ENCODE measurements around the gene MID1IP1.

Gene MID1IP1

GRCh38 chrX:38800981-38801845 lies at the start of gene MID1IP1:
Gene MID1IP1 (plus strand): TSS chrX:38801459. CDS start chrX:38804947, 3,488 bp downstream.
- peak; percentile 61 for DNase-seq (ENCODE audit: low read depth)

- peak; percentile 9 for DNase-seq (ENCODE audit: low read depth)
Measured at GRCh38 chrX:38754102-38754790, 47.0 kb upstream of the MID1IP1 start.

- DNase-seq (ENCODE audit: low read depth), result no peak
Measured at GRCh38 chrX:38754818-38755718, 46.2 kb upstream of the MID1IP1 start.

GRCh38 chrX:38760883-38761282 lies 40.4 kb upstream of the MID1IP1 start:
- DNase-seq (ENCODE audit: low read depth), result no peak

GRCh38 chrX:38768079-38768478 lies 33.2 kb upstream of the MID1IP1 start:
- no peak for DNase-seq (ENCODE audit: low read depth)

GRCh38 chrX:38770152-38770551 lies 31.1 kb upstream of the MID1IP1 start:
- DNase-seq (ENCODE audit: low read depth), result no peak

- no peak for DNase-seq (ENCODE audit: low read depth)
Measured at GRCh38 chrX:38774249-38774648, 27.0 kb upstream of the MID1IP1 start.

GRCh38 chrX:38796946-38797345 lies 4.3 kb upstream of the MID1IP1 start:
- no peak for DNase-seq (ENCODE audit: low read depth)

GRCh38 chrX:38798956-38799355 lies 2.3 kb upstream of the MID1IP1 start:
- no peak for DNase-seq (ENCODE audit: low read depth)

GRCh38 chrX:38799995-38800580 lies 1.2 kb upstream of the MID1IP1 start:
- no peak for DNase-seq (ENCODE audit: low read depth)

GRCh38 chrX:38803243-38803587 lies 2.0 kb downstream of the MID1IP1 start:
- DNase-seq (ENCODE audit: low read depth), result no peak

GRCh38 chrX:38803588-38804431 lies 2.6 kb downstream of the MID1IP1 start:
- no peak for DNase-seq (ENCODE audit: low read depth)

GRCh38 chrX:38804432-38804681 lies 3.1 kb downstream of the MID1IP1 start:
- DNase-seq (ENCODE audit: low read depth), result no peak

- no peak for DNase-seq (ENCODE audit: low read depth)
Measured at GRCh38 chrX:38804682-38805431, 3.6 kb downstream of the MID1IP1 start.

- no peak for DNase-seq (ENCODE audit: low read depth)
Measured at GRCh38 chrX:38805432-38806389, 4.5 kb downstream of the MID1IP1 start.

GRCh38 chrX:38806875-38807621 lies 5.8 kb downstream of the MID1IP1 start:
- DNase-seq (ENCODE audit: low read depth), result no peak

GRCh38 chrX:38807873-38808272 lies 6.6 kb downstream of the MID1IP1 start:
- DNase-seq (ENCODE audit: low read depth), result no peak

- DNase-seq (ENCODE audit: low read depth), result no peak
Measured at GRCh38 chrX:38811515-38812243, 10.4 kb downstream of the MID1IP1 start.

All from stimulated activated CD4-positive, alpha-beta T cell treated with anti-CD3 and anti-CD28 coated beads, Interleukin-2, amount 100 ng/mL, for 4 hours (primary cell).